MG63 (cell line): Measurements from ENCODE around the gene SYT2. TPM values are rescaled to one million over a fixed set of nuclear protein-coding genes. Genes with fewer than 3 reads are reported as not detected.
A peak's percentile ranks its signal among the peaks of the same experiment; 100 is the strongest.

Experiments used
- DNase-seq: peaks from one replicate; pipeline ENCODE4 v3.0.0-alpha.2; 2020
- H3K27me3 ChIP-seq: fragments of 250-450 bp; sonication (Bioruptor Pico); 2 replicates; pipeline ENCODE4 v1.5.1; 2020; ENCODE audit warnings: mild to moderate bottlenecking, moderate library complexity
- H3K36me3 ChIP-seq: fragments of 250-450 bp; sonication (Bioruptor Pico); 2 replicates; pipeline ENCODE4 v1.5.1; 2020; ENCODE audit warnings: mild to moderate bottlenecking, moderate library complexity
- H3K4me3 ChIP-seq: fragments of 250-450 bp; sonication (Bioruptor Pico); 2 replicates; pipeline ENCODE4 v1.5.1; 2020; ENCODE audit warnings: mild to moderate bottlenecking, moderate library complexity
- H3K9me3 ChIP-seq: fragments of 250-450 bp; sonication (Bioruptor Pico); 2 replicates; pipeline ENCODE4 v1.5.1; 2020; ENCODE audit warnings: mild to moderate bottlenecking, moderate library complexity
- total RNA-seq: library from RNA; depleted of rRNA; stranded (reverse); fragments of >200 nt; shearing (Covaris generic); gene quantifications from 2 replicates; pipeline ENCODE4 v1.2.3, GENCODE V29; 2014; ENCODE audit warnings: low replicate concordance

The SYT2 gene
- total RNA-seq, 1 experiment from 2014 or later: 0.03 TPM

DNA sequence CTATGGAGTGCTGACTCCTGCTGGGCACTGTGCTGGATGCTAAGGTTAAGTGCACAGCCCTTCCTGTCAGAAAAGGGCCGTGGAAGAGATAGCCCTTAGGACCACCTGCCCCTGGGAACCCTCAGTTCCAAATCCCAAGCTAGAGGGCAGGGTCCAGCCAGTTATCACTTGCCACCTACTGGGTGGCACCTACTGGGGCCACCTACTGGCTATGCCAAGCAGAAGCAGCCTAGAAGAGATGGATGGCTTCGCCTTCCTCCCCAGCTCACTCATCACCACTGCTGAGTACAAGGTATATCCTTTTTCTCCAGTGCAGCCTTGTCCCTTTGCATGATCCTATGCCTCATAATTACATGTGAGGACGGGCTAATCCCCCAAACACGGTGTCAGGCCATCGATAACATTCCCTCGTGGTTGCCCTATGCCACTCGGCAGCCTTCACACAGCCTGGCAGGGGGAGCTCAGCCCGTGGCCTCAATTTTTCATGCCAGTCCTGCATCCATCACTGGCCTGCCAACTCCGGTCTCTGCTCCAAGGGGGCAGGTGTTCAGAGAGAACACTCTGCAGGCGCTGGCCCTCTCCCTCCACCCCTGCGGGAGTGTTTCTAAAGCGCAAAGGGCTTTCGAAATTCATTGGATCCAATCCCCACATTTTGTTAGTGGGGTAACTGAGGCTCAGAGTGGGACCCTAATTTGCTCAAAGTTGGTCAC, 49.0 kb downstream of the SYT2 start:
- peaks cover 17% of the 10 kb centered on the region for H3K27me3 ChIP-seq
- no peak overlapping the region for H3K4me3 ChIP-seq
- DNase-seq: no peak
- H3K9me3 ChIP-seq: no peaks in the 10 kb centered on the region
- H3K36me3 ChIP-seq: no peaks in the 10 kb centered on the region

DNA sequence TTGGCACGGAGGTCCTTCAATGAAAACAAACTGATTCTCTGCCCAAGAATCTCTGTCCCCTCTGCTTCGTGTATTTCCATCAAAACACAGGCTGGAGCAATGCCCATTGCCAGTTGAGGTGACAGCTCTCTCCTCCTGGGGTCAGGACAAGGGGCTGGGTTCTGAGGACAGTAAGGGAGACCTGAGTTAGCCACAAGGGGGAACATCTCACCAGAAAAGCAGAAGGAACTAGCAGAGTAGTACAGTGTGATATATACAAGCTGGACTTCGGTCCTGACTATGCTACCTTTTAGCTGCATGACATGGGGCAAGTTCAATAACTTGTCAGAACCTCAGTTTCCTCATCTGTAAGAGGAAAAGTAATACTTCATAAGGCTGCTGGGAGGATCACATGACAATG, 50.3 kb downstream of the SYT2 start:
- Histone ChIP-seq H3K4me3 (no peak overlapping the region), H3K9me3 (no peaks in the 10 kb centered on the region), H3K27me3 (peaks cover 17% of the 10 kb centered on the region), H3K36me3 (no peaks in the 10 kb centered on the region)
- DNase-seq: no peak

GRCh38 chr1:202659541-202659940, 50.7 kb downstream of the SYT2 start:
- H3K4me3 ChIP-seq: no peak overlapping the region
- no peak for DNase-seq
- no peaks in the 10 kb centered on the region for H3K9me3 ChIP-seq
- H3K36me3 ChIP-seq: no peaks in the 10 kb centered on the region
- peaks cover 17% of the 10 kb centered on the region for H3K27me3 ChIP-seq

DNA sequence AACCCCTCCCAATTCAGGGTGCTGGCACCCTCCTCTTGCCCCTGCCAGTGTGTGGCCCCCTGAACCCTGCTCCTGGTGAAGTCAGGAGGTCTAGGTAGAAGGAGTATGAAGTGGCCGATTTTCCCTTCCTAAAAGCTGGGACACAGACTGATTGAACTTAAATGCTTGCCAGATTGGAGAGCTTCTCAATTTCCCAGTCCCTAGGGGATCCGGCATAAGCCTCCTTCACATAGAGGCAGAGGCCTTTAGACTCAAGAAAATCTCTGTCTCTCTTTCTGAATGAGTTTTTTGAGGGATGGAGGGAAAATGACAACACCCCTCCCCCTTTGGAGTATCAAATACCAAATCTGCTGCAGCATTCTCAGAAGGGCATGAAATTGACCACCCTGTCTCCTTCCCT, 51.5 kb downstream of the SYT2 start:
- Histone ChIP-seq H3K36me3 (no peaks in the 10 kb centered on the region), H3K9me3 (no peaks in the 10 kb centered on the region), H3K4me3 (no peak overlapping the region), H3K27me3 (peaks cover 17% of the 10 kb centered on the region)
- DNase-seq: no peak

DNA sequence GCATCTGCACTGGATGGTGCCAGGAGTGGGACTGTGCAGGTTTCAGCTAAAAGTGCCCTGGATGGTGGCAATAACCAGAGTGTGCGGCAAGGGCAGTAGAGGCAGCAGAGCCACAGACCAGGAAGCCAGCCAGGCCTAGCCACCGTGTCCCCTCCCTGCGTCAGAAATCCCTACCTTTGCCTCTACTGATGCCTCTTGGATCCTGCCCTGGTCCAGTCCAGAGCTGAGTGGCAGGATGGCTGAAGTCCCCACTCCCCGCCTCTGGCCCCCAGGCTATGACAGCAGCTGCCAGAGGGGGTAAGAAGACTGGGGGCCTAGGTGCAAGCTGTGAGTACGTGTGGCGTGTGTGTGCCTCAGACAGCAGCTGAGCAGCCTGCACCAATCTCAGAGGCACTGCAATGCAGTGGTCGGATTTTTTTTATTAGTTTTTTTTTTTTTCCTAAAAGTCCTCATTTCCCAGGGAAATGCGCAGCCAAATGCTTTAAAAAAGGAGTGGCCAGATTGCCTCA, 51.9 kb downstream of the SYT2 start:
- H3K27me3 ChIP-seq: peaks cover 17% of the 10 kb centered on the region
- DNase-seq: no peak
- no peaks in the 10 kb centered on the region for H3K9me3 ChIP-seq
- H3K4me3 ChIP-seq: no peak overlapping the region
- H3K36me3 ChIP-seq: no peaks in the 10 kb centered on the region

DNA sequence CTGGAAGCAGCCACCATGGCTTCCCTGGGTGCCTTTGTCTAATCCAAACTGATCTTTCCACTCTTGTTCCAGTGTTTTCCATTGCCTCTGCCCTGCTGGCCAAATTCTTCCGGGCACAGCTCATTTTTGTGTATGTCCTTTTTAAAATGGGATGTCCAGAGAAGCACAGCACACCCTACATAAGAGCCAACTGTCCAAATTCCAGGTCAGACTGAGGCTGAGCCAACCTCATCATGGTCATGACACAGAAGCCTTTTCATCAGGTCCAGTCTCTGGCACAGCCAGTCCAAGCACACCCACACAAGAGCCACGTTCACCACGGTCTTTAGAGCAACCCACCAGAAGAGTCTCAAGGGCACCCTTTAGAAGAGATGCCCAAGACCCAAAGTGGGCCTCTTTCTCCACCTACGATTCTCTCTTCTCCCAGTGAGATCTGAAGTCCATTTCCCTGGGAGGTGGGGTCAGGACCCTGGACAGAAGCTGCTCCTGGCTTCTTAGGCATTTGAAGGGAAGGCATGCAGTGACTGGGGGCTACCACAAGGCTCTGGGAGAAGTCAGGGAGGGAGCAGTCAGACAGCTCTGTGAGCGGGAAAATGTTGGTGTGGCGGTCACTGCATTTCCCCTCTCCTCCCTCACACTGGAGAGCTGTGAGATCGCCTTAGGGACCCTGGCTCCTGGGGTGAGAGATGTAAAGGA, 53.2 kb downstream of the SYT2 start:
- Histone ChIP-seq H3K27me3 (peaks cover 13% of the 10 kb centered on the region), H3K9me3 (no peaks in the 10 kb centered on the region), H3K4me3 (no peak overlapping the region), H3K36me3 (no peaks in the 10 kb centered on the region)
- DNase-seq: peak; percentile 21

GRCh38 chr1:202656057-202656456, 54.2 kb downstream of the SYT2 start:
- Histone ChIP-seq H3K27me3 (peaks cover 13% of the 10 kb centered on the region), H3K36me3 (no peaks in the 10 kb centered on the region), H3K4me3 (no peak overlapping the region), H3K9me3 (no peaks in the 10 kb centered on the region)
- DNase-seq: no peak

DNA sequence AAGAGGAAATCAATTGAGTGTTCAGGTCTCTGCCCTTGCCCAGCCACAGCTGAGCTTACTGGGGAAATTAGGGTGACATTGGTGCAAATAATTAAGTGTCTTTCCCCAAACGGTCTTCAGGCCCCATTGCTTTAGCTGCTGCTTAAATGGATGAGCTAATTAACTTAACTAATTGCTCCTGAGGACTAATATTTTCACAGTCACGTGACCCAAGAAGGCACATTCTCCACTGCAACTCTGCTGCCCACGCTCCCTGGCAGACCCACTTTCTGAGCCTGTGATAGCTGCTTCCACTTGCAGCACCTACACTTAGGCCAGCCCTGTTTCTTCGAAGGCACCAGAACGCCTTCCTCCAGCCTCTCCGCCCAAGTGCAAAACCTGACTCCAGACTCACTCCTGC, 56.2 kb downstream of the SYT2 start:
- Histone ChIP-seq H3K4me3 (no peak overlapping the region), H3K9me3 (no peaks in the 10 kb centered on the region), H3K27me3 (peaks cover 12% of the 10 kb centered on the region), H3K36me3 (no peaks in the 10 kb centered on the region)
- no peak for DNase-seq

- no peak for DNase-seq
- H3K36me3 ChIP-seq: no peaks in the 10 kb centered on the region
- H3K27me3 ChIP-seq: peaks cover 34% of the 10 kb centered on the region
- no peaks in the 10 kb centered on the region for H3K9me3 ChIP-seq
- H3K4me3 ChIP-seq: no peak overlapping the region
These were observed 60.5 kb downstream of the SYT2 start for GRCh38 chr1:202649553-202650392.

DNA sequence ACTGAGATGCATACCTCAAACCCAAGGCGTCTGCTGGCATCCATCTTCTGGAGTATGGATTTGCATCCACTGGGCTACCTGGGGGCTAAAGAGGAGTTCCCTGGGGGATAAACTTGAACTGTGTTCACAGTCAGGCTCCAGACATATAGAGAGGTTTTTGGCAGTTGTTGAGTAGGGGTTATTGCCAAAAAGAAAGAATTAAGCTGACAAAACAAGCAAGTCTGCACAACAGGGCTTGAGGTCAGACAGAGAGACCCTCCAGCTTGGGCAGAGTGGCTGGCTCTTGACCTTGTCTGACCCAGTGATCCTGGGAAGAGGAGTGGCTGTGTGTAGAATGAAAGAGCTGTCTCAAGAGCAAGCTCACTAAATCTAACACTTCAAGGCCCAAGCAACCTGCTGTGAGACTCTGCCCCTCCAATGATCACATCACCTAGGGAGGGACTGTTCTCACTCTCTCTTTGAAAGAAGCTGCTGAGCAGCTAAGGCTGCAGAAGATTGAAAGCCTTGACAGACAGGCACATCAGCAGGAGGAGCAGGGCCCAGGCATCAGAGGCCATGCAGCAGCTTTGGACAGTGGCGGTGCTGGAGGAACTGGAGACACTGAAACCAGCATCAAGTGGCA, 61.5 kb downstream of the SYT2 start:
- Histone ChIP-seq H3K9me3 (no peaks in the 10 kb centered on the region), H3K36me3 (no peaks in the 10 kb centered on the region), H3K27me3 (peaks cover 44% of the 10 kb centered on the region), H3K4me3 (no peak overlapping the region)
- no peak for DNase-seq

DNA sequence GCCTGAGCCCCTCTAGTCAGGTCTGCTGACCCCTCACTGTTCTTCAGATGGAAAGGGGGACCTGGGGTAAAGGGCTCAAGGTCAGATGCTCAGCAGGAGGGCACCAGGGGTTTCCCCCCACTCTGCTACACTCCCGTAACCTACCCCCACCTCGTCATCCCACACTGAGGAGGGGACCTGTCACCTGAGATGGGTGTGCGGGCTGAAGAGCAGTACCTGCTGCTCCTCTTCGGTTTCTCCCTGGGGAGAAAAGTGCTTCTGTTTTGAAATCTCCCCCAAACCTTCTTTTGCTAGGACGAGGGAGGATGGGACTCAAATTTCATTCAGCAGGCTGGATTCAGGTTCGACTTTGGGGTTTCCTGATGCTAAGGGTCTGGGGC, 65.2 kb downstream of the SYT2 start:
- DNase-seq: no peak
- H3K27me3 ChIP-seq: peaks cover 58% of the 10 kb centered on the region

GRCh38 chr1:202644219-202645096, 65.8 kb downstream of the SYT2 start:
- DNase-seq: no peak
- no peak overlapping the region for H3K4me3 ChIP-seq
- H3K27me3 ChIP-seq: peaks cover 52% of the 10 kb centered on the region
- H3K36me3 ChIP-seq: no peaks in the 10 kb centered on the region
- H3K9me3 ChIP-seq: no peaks in the 10 kb centered on the region

More for the DNA sequence above, 65.2 kb downstream of the SYT2 start:
- no peaks in the 10 kb centered on the region for H3K9me3 ChIP-seq
- H3K4me3 ChIP-seq: no peak overlapping the region
- no peaks in the 10 kb centered on the region for H3K36me3 ChIP-seq

DNA sequence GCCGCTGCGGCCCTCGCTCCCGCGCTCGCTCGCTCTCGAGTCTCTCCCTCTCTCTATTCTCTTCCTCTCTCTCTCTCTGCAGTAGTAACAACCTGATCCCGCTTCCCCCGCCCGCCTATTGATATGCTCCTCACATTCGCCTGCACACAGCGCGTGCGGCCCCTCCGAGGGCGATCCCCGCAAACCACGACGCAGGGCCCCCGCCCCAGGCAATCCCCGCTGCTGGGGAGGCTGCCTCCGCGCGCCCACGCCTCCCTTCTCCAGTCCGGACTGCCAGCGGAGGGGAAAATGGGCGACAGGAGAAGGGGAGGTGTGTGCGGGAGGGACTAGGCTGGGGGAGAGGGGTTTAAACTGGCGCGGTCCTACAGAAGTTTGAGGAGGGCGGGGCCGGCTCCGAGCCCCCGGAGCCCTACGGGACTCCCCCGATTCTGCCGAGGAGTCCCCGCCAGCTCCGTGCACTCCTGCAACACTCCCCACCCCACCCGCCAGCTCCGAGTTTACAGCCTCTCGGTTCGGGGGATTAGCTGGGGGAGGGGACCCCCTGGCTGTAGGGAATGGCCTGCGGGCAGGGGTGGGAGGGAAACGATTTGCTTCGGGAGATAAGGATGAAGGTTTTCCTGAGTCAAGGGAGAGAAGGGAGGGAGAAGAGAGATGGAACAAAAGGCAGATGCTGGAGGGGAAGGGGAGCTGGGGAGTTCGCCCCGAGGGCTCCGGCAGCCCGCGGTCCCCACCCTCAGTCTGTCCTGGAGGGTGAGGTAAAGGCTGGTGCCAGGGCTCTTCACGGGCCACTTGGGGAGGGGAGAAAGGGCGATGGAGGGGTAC, 66.6 kb downstream of the SYT2 start:
- DNase-seq: peak; percentile 16
- Histone ChIP-seq H3K27me3 (peaks cover 49% of the 10 kb centered on the region), H3K36me3 (no peaks in the 10 kb centered on the region), H3K9me3 (no peaks in the 10 kb centered on the region), H3K4me3 (peak overlapping the region; percentile 21; the same call in 1 of the 2 replicates)

GRCh38 chr1:202642619-202643291, 67.5 kb downstream of the SYT2 start:
- Histone ChIP-seq H3K27me3 (peaks cover 47% of the 10 kb centered on the region), H3K36me3 (no peaks in the 10 kb centered on the region), H3K9me3 (no peaks in the 10 kb centered on the region), H3K4me3 (no peak overlapping the region)
- DNase-seq: no peak

GRCh38 chr1:202642212-202642611, 68.0 kb downstream of the SYT2 start:
- peaks cover 44% of the 10 kb centered on the region for H3K27me3 ChIP-seq
- H3K9me3 ChIP-seq: no peaks in the 10 kb centered on the region
- no peak overlapping the region for H3K4me3 ChIP-seq
- no peaks in the 10 kb centered on the region for H3K36me3 ChIP-seq
- DNase-seq: no peak
